ENCODE measurements around the gene PGM2L1.

PGM2L1 gene

DNA sequence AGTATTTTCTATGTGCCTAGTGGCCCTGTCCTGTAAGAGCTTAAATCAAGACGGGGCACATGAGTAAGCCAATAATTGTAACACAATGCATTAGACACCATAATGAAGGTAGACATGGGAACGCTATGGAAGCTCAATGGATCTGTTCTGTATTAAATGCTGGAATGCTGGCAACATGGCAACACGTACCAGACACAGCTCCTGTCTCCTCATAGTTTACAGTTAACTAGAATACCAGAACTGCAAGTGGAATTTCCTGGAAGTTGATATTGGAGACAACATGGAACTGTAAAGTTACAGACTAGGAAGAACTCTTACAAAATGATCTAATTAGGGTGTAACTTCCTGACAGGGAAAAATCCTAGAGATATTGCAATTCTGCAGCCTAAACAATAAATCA is 99.2 kb downstream of the PGM2L1 start:
- no peak for DNase-seq (ENCODE audit: low read depth in 3 of 3)

DNA sequence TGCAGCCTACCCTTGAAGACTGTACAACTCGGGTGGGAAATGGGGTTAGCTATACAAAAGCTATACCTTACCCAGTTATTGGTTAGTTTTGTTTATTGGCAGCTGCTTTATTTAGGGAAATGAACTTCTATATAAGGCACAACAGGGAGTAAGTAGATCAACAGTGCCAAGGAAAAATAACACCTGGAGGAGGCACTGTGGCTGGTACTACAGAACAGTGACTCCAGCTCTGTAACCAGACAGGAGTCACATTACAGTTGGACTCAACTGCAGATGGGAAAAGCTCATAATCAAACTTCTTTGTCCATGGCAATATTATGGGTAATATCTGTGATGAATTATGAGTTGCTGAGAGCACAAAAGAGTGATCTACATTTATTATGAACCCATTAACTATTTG is 100.7 kb downstream of the PGM2L1 start:
- no peak for DNase-seq (ENCODE audit: low read depth in 3 of 3)

DNA sequence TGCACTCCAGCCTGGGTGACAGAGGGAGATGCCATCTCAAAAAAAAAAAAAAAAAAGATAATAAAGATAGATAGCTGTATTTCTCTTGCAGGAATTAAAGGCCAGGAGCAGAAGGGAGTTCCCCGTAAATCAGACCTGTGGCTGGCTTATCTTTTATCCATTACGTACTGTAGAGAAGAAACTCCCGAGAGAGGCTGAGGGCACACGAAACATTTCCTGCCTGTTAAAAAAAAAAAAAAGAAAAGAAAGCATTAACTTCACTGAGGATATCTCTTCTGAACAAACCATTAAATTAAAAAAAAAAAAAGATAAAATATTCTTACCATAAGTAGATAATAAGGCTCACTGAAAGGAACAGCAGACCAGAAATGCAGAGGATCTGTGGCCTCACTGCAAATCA is 109.3 kb downstream of the PGM2L1 start:
- no peak for DNase-seq (ENCODE audit: low read depth in 3 of 3)

DNA sequence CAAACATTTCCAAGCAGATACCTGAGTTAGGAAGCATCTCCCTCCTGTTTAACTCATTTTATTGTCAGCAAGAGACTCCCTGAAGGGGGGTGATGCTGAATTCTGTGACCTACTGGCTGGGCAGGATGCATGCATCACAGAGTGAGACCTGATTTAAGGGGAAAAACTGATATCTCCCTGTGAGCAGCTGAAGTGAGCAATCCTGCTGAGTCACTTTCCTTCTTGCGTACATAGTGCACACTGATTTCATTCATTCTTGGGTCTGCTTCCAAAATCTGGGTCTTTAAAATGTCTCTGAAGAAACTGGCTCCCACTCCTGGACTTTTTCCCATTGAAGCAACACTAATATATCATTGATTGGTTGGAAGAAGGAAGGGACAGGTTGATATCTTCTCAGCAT is 110.1 kb downstream of the PGM2L1 start:
- DNase-seq (ENCODE audit: low read depth in 3 of 3): no peak

DNA sequence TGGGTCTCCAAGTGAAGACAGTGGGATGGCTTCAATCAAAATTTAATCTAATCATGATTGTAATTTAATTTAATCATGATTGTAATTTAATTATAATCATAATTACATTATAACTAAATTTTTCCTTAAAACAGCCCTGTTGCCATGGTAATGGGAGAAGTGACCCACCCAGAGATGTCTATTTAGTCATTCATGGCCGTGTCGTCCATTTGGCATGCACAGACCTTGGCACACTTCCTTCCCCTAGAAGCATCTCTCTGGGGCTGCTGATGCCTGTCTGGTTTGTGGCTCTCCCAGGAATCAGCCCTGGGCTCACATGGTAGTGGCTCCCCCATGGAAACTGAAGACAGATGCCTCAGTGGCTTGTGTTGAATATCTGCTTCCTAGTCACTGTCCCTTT is 113.8 kb downstream of the PGM2L1 start:
- no peak for DNase-seq (ENCODE audit: low read depth in 3 of 3)

DNA sequence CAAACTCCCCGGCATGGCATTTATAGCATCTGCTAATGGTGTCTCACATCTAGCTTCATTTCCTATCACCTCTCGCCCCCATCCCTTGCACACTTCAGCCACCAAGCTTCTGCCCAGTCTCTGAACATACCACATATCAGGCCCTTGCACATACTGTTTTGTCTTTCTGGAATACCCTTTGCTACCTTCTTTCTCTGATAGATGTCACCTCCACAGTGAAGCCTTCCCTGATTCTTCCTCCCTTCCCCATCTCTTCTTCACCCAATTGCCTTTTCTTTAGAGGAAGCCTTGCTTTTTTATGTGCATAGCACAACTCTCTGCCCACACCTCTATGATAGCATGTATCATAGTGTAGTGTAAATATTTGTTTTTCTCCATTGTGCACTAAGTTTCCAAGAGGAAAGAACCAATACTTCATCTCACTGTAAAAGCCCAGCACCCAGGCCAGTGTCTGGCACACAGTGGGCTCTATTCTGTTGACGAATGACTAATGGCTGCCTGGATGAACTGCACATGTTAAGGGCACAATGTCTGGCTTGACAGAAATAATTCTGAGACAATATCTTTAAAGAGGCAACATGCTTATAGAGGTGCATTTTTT is 114.6 kb downstream of the PGM2L1 start:
- no peak for DNase-seq (ENCODE audit: low read depth in 3 of 3)

DNA sequence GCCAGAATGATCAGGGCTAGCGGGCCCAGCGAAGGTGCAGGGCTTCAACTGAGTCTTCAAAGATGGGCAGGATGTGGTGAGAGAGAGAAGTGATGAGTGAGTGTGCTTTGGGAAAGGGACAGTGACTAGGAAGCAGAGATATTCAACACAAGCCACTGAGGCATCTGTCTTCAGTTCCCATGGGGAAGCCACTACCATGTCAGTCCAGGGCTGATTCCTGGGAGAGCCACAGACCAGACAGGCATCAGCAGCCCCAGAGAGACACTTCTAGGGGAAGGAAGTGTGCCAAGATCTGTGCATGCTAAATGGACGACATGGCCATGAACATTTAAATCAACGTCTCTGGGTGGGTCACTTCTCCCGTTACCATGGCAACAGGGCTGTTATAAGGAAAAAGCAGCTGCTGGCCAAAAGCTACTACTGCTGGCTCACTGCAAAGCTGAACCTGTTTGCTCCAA is 115.3 kb downstream of the PGM2L1 start:
- no peak for DNase-seq (ENCODE audit: low read depth in 3 of 3)

DNA sequence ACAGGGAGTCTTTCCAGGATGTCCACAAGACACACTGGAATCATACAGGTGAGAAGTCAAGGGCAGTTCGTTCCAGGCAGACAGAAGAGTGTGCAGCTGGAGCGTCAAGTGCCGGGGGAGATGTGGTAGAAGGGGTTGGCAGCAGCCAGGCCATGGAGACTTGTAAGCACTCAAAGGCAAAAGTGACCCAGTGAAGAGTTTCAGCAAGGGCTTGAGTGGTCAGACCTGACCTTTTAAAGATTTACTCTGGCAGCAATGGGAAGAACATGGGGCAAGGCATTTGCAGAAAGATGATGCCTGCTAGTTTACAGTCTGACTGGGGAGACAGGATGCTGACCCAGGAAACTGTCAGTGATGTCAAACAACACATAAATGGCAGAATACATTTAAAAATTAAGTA is 115.8 kb downstream of the PGM2L1 start:
- no peak for DNase-seq (ENCODE audit: low read depth in 3 of 3)

DNA sequence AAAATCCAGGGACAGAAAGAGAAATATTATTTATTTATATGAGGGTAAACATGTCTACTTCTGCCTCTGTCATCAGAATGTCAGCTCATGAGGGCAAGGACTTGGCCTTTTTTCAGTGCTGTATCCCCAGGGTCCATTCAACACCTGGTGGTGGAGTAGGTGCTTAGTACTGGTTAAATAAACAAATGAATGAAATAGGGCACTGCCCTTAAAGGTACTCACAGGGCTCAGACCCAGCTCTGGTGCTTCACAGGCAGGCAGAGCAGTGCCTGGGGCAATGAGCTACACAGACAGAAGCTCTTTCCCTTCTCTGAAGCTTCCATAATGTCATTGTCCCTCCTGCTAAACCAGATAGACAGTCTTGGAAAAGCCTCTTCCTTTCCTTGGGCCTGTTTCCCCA is 117.7 kb downstream of the PGM2L1 start:
- no peak for DNase-seq (ENCODE audit: low read depth in 3 of 3)

All from stimulated activated CD4-positive, alpha-beta T cell treated with anti-CD3 and anti-CD28 coated beads, TNF-alpha, amount 100 ng/mL, for 4 hours (primary cell).